ENCODE measurements around the gene UNC45A. TPM values are rescaled to one million over a fixed set of nuclear protein-coding genes. Genes with fewer than 3 reads are reported as not detected.
A peak's percentile ranks its signal among the peaks of the same experiment; 100 is the strongest.

The UNC45A gene
- total RNA-seq, 1 experiment from 2014 or later, result 101 TPM

DNA sequence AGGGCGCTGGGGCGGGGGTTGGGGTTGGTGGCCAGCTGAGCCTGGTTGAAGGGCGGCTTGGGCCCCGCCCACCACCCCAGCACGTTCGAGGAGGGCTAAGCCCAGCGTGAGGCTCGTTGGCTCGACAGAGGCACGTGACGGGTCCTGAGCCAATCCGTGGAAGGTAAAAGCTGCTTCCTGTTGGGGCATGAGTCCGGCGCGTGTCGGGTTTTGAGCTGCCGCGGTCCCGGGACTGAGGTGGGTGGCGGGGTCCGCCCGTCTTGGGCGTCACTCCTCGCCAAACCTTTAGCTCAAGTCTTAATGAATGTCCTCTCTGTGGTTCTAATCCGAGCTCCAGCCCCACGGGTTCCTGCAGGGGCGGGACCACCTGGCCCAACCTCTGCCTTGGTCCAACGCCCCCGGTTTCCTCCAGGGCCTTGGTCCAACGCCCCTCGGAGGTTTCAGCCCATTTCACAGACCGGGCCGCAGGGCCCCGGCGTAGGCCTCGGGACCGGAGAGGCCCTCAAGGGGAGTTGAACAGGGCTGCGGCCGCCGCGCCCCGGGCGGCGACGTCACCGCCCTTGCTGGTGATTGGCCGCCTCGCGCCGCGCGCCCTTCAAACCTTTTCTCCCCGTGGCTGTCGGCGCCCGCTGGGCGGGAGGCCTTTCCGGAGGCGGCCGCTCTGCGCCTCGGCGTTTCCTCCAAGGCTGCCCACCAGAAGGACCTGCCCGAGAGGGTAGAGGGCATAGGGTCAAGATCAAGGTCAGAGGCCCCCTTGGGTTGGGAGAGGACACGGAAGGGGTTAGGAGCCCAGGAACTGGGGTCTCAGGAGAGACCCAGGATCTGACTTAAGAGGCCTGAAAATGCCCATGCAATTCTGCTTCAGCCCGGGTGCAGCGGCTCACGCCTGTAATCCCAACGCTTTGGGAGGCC is 19.9 kb downstream of the UNC45A start, which contains the start of gene RCCD1 (continued):
- TF ChIP-seq TCF7 (CRISPR knock-in tag; IDR thresholded peaks at IDR 0.05; ENCODE audit: low read depth) (no peak), ZNF423 (CRISPR knock-in tag; IDR thresholded peaks at IDR 0.05) (no peak), ZNF671 (CRISPR knock-in tag; IDR thresholded peaks at IDR 0.05) (0 out of 2 replicates have a peak, but pooled peaks have one; percentile 58), HMGXB4 (CRISPR knock-in tag; IDR thresholded peaks at IDR 0.05) (peak; percentile 89), NFATC4 (CRISPR knock-in tag; IDR thresholded peaks at IDR 0.05) (no peak), ZBTB21 (CRISPR knock-in tag; IDR thresholded peaks at IDR 0.05; ENCODE audit: borderline replicate concordance) (no peak)
- TF ChIP-seq, protein P1, sequence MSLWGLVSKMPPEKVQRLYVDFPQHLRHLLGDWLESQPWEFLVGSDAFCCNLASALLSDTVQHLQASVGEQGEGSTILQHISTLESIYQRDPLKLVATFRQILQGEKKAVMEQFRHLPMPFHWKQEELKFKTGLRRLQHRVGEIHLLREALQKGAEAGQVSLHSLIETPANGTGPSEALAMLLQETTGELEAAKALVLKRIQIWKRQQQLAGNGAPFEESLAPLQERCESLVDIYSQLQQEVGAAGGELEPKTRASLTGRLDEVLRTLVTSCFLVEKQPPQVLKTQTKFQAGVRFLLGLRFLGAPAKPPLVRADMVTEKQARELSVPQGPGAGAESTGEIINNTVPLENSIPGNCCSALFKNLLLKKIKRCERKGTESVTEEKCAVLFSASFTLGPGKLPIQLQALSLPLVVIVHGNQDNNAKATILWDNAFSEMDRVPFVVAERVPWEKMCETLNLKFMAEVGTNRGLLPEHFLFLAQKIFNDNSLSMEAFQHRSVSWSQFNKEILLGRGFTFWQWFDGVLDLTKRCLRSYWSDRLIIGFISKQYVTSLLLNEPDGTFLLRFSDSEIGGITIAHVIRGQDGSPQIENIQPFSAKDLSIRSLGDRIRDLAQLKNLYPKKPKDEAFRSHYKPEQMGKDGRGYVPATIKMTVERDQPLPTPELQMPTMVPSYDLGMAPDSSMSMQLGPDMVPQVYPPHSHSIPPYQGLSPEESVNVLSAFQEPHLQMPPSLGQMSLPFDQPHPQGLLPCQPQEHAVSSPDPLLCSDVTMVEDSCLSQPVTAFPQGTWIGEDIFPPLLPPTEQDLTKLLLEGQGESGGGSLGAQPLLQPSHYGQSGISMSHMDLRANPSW (CRISPR knock-in tag; conservative IDR thresholded peaks at IDR 0.05; ENCODE audit: low read depth), result no peak

- H3K4me1 Mint-ChIP-seq, result peaks cover 16% of the 10 kb centered on the region
- no peaks in the 10 kb centered on the region for H3K9me3 Mint-ChIP-seq
- no peak for TF ChIP-seq MXD4 (CRISPR knock-in tag; IDR thresholded peaks at IDR 0.05; ENCODE audit: borderline replicate concordance)
- TF ChIP-seq, protein P2, sequence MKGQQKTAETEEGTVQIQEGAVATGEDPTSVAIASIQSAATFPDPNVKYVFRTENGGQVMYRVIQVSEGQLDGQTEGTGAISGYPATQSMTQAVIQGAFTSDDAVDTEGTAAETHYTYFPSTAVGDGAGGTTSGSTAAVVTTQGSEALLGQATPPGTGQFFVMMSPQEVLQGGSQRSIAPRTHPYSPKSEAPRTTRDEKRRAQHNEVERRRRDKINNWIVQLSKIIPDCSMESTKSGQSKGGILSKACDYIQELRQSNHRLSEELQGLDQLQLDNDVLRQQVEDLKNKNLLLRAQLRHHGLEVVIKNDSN (CRISPR knock-in tag; IDR thresholded peaks at IDR 0.05), result no peak
- TF ChIP-seq AFF4 (CRISPR knock-in tag; IDR thresholded peaks at IDR 0.05; ENCODE audit: borderline replicate concordance), result no peak
- TF ChIP-seq ZNF317 (CRISPR knock-in tag; IDR thresholded peaks at IDR 0.05; ENCODE audit: borderline replicate concordance, low read depth), result no peak
- TF ChIP-seq NFATC4 (CRISPR knock-in tag; IDR thresholded peaks at IDR 0.05), result no peak
- no peak for TF ChIP-seq PRDM15 (CRISPR knock-in tag; IDR thresholded peaks at IDR 0.05)
- TF ChIP-seq FOXP4 (CRISPR knock-in tag; IDR thresholded peaks at IDR 0.05), result no peak
- TF ChIP-seq NFE2L1 (CRISPR knock-in tag; IDR thresholded peaks at IDR 0.05), result no peak
- TF ChIP-seq ZNF671 (CRISPR knock-in tag; IDR thresholded peaks at IDR 0.05), result no peak
- TF ChIP-seq, protein P3, sequence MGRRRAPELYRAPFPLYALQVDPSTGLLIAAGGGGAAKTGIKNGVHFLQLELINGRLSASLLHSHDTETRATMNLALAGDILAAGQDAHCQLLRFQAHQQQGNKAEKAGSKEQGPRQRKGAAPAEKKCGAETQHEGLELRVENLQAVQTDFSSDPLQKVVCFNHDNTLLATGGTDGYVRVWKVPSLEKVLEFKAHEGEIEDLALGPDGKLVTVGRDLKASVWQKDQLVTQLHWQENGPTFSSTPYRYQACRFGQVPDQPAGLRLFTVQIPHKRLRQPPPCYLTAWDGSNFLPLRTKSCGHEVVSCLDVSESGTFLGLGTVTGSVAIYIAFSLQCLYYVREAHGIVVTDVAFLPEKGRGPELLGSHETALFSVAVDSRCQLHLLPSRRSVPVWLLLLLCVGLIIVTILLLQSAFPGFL (CRISPR knock-in tag; IDR thresholded peaks at IDR 0.05; ENCODE audit: borderline replicate concordance), result no peak
- H3K27ac Mint-ChIP-seq, result no peak overlapping the region; the same call in 1 of the 2 replicates
- H3K36me3 Mint-ChIP-seq, result peaks cover 34% of the 10 kb centered on the region
- peak overlapping the region; percentile 74 for H3K4me3 Mint-ChIP-seq
- DNase-seq (ENCODE audit: low spot score) (no peak), ATAC-seq (no peak)
- ChIA-PET CTCF (interaction anchor here (0.7 to 6.2 kb wide), 29 partner anchors 9 to 336 kb away, joined by 3 to 264 read pairs (median 9); partner anchors contain the start of genes HDDC3, MAN2A2, PRC1 and UNC45A), POLR2A (interaction anchor here (1.2 to 2.1 kb wide), 2 partner anchors 21 to 52 kb away, joined by 3 to 10 read pairs; partner anchors contain the start of gene UNC45A)
- no peaks in the 10 kb centered on the region for H3K27me3 Mint-ChIP-seq (ENCODE audit: low read depth)
Measured at GRCh38 chr15:90955624-90956273, 20.7 kb downstream of the UNC45A start.

Measured in WTC11 (cell line).